NCI-H524 treated with DMSO at 0.1 percent for 48 hours (cell line): ENCODE data around the gene KIF23.
"Not testable (repeated sequence)": the region's sequence is repeated elsewhere in the genome, so short reads cannot be mapped to it uniquely, and the experiment has no call there.

Experiments used
- DNase-seq: peaks from one replicate; lab custom pipeline; 2025; lab: John Stamatoyannopoulos, UW

KIF23 gene

DNA sequence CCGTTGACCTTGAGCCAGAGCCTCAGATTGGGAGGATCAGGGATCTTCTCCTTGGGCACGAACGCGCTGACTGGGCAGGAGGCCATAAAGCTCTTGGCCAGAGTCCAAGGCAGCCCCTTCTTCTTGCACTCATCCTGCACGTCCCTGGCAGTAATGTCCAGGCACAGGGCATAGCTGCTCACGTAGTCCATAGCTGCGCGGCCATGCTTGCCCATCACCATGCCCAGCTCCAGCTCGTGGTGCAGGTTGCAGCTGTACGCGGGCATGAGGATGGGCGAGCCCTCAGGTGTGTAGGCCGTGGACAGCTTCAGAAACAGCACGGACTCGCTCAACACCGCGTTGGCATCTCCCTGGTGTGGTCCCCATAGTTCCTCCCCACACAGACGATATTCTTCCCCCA lies 20.5 kb downstream of the KIF23 start:
- no peak for DNase-seq

DNA sequence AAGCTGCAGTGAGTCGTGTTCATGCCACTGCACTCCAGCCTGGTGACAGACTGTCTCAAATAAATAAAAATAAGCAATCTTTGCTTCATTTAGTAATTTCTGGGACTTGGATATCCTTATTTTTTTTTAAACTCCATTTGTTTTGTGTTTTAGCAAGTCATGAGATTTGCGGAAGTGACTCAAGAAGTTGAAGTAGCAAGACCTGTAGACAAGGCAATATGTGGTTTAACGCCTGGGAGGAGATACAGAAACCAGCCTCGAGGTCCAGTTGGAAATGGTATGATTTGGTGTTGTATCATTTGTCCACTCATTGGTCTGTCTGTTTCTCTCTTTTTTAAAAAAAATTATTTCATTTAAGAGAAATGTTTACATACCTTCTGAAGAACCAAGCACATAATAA lies 21.8 kb downstream of the KIF23 start:
- no peak for DNase-seq

DNA sequence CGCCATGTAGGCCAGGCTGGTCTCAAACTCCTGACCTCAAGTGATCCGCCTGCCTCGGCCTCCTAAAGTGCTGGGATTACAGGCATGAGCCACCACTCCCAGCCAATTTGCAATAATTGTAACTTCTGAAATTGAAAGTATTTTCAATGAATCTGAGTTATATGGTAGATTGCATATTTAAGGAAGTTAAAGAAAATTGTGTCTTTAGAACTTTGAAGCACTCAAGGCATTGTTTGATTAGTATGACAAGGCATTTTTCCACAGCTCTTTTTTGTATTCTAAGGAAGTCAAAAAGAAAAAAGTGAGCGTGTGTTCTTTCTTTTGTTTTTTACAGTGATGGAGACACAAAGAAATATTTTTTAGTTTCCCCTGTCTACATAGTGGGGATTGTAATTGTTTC lies 22.8 kb downstream of the KIF23 start:
- no peak for DNase-seq

DNA sequence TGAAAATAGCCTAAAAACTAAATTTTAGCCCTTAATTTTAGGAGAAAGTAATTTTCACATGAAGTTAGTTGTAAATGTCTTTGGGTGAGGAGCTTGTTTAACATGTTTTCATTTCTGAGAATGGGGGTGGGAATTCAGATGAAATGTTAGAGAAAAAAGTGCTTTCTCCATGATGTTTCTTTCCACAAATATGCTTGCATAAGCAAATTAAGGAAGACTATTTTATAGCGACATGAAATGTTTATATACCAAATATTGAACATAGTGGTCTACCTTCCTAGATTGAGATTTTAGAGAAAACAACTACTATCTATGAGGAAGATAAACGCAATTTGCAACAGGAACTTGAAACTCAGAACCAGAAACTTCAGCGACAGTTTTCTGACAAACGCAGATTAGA lies 25.5 kb downstream of the KIF23 start:
- DNase-seq: no peak

- no peak for DNase-seq
These were observed 29.0 kb downstream of the KIF23 start for GRCh38 chr15:69443032-69443611.

- no peak for DNase-seq
These were observed 30.5 kb downstream of the KIF23 start for GRCh38 chr15:69444686-69445085.

DNA sequence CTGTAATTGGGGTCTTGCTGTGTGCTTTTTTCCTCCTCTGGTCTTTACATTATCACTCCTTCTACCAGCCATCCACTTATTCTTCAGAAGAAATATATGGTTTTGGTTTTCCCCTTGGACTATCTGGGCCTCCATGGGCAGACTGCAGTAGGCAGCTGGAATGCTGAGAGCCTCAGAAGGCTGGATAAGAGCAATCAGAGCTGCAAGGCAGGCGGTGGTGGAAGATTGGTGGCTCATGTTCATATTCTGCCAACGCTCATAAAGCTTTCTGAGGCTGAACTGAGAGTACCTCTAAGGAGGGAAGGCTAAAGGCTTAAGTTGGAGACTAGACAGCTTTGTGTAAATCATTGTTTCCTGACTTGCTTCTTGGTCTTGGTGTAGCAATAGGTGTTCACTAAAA lies 32.8 kb downstream of the KIF23 start:
- no peak for DNase-seq

DNA sequence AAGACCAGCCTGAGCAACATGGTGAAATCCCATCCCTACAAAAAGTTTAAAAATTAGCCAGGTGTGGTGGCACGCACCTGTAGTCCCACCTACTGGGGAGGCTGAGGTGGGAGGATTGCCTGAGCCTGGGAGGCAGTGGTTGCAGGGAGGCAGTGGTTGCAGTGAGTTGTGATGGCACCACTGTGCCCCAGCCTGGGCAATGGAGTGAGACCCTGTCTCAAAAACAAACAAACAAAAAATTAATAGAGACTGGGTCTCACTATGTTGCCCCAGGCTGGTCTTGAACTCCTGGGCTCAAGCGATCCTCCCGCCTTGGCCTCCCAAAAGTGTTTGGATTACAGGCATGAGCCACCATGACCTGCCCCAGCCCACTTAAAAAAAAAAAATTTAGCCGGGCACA lies 36.1 kb downstream of the KIF23 start:
- not testable (repeated sequence) for DNase-seq

DNA sequence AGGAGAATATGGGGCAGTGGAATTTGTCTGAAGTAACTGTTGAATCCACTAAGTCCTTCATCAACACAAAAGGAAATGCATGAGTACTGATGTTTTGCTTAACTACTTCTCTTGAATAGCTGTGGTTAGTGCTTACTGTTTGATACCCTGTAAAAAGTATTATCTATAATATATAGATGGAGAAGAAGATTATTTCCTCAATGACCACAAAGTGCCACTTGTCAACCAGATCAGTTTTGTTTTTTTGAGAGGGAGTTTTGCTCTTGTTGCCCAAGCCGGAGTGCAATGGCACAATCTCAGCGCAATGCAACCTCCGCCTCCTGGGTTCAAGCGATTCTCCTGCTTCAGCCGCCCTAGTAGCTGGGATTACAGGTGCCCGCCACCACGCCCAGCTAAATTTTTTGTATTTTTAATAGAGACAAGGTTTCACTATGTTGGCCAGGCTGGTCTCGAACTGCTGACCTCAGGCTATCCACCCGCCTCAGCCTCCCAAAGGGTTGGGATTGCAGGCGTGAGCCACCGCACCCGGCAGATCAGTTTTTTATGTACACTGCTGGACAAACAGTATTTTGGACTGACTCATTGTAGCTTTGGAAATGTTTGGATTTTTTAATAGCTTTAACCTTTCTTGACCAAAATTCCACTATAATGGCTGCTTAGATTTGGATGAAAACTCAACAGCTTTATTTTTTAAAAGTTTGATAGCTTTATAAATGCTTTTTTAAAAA lies 37.0 kb downstream of the KIF23 start:
- DNase-seq: no peak

GRCh38 chr15:69451951-69452691 lies 38.0 kb downstream of the KIF23 start:
- DNase-seq: peak; percentile 55

DNA sequence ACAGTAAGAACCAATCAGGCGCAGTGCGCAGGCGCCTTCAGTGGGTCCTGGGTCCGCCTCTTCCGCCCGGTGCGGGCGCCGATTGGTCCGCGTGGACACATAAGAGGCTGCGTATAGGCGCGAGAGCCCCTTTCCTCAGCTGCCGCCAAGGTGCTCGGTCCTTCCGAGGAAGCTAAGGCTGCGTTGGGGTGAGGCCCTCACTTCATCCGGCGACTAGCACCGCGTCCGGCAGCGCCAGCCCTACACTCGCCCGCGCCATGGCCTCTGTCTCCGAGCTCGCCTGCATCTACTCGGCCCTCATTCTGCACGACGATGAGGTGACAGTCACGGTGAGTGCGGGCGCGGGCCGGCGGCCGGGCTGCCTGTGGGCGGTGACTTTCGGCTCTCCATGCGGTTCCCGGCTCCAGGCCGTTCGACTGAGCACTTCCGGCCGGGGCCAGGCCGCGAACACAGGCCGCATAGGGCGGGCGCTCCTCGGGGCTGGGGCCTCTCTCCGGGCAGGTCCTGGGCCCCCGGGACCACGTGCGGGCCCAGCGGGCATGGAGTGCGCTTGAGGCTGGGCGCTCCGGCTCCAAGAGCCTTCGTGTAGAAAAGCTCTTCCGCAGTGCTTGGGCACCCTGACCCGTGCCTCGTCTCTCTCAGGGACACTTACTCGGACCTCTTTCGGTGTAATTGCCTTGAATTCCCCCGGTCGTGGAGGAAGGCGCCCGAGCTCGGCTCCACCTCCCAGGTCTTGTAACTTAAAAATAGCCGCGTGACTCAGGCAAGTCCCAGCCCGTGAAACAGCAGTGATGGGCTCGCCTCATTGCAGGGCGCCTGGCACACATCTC lies 38.8 kb downstream of the KIF23 start, which contains the start of gene RPLP1:
Gene RPLP1 (plus strand): TSS at position 127 of the 830 bp plus-strand sequence. CDS start 131 bp downstream, at position 258.
- peak; percentile 68 for DNase-seq

GRCh38 chr15:69454953-69455352 lies 40.8 kb downstream of the KIF23 start:
- no peak for DNase-seq

DNA sequence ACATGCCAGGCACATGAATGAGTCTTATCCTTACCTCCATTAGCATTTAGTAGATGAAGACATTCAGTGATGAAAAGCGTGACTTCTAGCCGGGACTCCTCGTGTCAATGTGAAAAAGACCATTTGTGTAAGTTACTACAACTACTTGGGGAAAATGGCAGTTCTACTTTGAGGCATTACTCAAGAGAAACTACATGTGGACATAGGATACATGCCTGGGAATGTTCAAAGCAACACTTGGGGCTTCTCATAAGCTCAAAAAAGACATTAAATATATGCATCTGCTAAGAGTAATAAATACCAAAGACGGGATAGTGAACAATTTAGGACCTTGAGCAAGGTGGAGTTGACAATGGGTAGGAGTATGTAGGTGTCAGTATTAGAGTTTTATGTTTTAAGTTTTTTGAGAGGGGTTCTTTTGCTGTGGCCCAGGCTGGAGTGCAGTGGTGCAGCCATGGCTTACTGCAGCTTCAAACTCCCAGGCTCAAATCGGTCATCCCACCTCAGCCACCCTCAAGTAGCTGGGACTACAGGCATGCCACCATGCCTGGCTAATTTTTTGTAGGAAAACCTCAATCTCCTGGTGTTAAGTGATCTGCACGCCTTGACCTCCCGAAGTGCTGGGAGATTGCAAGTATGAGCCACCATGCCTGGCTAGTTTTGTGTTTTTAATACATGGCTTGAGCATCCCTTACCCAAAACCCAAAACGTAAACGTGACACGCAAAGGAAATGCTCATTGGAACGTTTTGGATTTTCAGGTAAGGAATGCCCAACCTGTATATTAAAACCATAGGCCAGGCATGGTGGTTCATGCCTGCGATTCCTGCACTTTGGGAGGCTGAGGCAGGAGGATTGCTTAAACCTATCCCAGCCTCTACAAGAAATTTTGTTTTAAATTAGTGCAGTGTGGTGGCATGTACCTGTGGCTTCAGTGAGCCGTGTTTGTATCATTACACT lies 42.3 kb downstream of the KIF23 start:
- no peak for DNase-seq

DNA sequence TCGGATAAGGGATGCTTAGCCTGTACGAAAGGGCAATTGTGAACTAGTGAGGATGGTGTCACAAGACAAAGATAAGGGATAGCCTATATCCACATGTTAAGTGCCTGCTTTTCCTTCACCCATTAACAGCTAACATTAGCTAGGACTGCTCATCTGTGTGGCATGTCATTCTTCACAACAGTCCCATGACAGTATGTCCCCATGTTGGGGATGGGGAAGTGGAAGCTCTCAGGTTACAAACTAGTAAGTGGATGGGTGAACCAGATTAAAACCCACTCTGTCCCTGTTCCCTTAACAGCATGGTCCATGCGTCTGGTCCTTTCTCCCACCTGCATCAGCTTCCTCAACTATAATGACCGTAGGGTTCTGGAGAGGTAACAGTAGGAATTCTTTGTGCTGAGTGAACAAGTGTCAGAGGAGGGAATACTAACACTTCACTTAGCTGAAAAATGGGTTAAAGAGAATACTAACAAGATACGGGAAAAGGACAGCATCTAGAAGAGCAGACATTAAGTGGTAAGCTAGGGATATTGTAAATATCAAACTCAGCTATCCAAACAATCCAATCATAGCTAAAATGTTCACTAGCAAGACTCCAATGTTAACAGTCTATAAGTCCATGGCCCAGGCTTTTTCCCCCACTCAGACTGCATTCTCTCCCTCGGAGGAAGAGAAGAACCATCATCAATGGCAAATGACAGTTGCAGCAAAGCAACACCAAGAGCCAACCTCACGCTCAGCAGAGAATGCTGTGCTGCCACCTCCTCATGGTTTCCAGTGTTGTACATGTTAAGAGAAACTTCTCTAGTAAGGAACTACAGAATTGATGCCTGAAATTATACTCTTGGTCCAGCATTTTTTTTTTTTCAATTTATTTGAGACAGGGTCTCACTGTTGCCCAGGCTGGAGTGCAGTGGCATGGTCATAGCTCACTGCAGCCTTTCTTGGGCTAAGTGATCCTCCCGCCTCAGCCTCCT lies 43.4 kb downstream of the KIF23 start:
- no peak for DNase-seq

DNA sequence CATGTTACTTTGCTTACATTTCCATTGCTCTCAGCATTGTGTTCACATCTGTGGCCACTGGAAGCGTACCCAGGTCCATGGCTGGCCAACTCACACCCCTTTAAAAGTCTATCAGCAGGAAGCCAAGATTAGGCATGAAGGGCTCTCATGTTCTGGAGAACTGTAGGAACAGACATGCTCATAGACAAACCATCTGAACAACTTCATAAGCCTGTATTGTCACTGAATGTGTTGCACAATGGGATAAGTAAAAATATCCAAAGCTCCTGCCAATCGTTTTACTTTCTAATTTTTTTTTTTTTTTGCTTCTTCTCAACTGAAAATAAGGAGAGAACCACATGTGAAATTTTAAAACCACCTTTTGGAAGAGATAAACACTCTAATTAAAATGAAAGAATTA lies 44.9 kb downstream of the KIF23 start:
- DNase-seq: no peak

DNA sequence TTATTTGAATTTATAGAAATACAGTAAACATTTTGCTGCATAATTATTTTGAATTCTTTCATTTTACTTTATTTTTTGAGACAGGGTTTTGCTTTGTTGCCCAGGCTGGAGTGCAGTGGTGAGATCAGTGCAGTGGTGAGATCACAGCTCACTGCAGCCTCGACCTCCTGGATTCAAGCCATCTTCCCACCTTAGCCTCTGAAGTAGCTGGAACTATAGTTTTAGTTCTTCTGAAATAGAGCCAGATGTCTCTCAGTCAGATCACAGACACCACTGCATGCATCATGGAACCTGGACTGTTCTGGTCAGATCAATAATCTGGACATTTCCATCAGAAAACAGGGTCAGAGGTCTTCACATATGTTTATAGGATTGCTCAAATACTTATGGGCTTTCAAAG lies 46.3 kb downstream of the KIF23 start:
- no peak for DNase-seq

DNA sequence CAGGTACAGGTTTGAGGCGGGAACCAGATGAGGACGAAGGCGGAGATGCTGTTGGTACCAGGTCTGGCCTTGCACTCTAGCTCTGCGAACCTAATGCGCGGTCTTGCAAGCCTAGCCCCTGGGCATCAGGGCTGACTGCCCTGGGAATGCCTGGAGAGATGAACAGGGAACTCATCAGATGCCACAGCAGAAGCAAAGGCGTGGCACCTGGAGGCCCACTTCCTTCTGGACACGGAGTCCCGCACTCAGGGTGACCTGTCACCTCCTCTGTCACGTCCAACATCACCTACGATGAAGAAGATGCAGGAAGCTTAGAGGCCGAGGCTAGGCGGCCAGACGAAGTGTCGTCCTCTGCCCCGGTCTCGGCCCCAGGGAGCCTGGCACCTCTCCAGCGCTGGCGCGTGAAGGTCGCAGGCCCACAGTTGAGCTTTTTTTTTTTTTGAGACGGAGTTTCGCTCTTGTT lies 47.9 kb downstream of the KIF23 start:
- no peak for DNase-seq

GRCh38 chr15:69462493-69463181 lies 48.5 kb downstream of the KIF23 start:
- DNase-seq: peak; percentile 84

- no peak for DNase-seq
These were observed 49.1 kb downstream of the KIF23 start for GRCh38 chr15:69463182-69463756.
